ENCODE measurements around the gene CKAP2L.

The CKAP2L gene

DNA sequence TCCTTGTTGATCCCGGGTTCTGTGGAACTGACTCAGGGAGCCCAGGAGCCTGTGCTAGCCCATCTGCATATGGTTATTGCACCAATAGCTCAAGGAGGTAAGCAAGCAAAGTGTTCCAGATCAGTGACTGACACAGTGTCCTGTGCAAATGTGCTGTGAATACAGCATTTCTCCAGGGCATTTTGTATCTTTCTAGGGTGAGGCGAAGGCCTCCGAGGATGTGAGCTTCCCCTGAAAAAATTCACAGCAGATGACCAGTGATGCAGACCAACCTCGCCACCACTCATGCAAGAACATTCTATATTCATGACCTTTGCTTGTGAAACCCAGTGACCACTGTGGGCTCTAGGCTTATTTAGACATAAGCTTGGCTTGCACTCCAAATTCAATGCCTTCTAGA lies 58.8 kb downstream of the CKAP2L start:
- Mint-ChIP-seq H3K27ac (peak overlapping the region; percentile 86), H3K4me3 (peak overlapping the region; percentile 83), H3K4me1 (ENCODE audit: low read depth) (peaks cover 52% of the 10 kb centered on the region), H3K9me3 (no peaks in the 10 kb centered on the region), H3K36me3 (ENCODE audit: low read depth) (peaks cover 9% of the 10 kb centered on the region), H3K27me3 (ENCODE audit: low read depth) (peaks cover 3% of the 10 kb centered on the region)

GRCh38 chr2:112703684-112704083 lies 60.7 kb downstream of the CKAP2L start:
- H3K36me3 Mint-ChIP-seq (ENCODE audit: low read depth), result peaks cover 9% of the 10 kb centered on the region
- no peaks in the 10 kb centered on the region for H3K9me3 Mint-ChIP-seq
- H3K4me3 Mint-ChIP-seq, result no peak overlapping the region
- H3K4me1 Mint-ChIP-seq (ENCODE audit: low read depth), result peaks cover 54% of the 10 kb centered on the region
- H3K27me3 Mint-ChIP-seq (ENCODE audit: low read depth), result peaks cover 11% of the 10 kb centered on the region
- no peak overlapping the region for H3K27ac Mint-ChIP-seq

DNA sequence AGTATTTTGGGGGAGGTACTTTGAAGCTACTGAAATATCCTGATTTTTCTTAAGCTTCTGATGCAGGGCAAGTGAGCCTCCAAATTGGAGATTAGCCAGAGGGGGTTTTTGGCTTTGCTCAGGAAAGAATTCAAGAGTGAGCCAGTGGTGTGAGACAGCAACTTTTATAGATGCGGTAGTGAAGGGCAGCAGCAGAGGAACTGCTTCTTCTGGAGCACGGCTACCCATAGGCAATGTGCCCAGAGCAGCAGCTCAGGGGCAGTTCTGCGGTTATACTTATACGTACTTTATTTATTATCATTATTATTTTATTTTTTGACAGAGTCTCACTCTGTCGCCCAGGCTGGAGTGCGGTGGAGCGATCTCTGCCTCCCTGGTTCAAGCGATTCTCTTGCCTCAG lies 63.4 kb downstream of the CKAP2L start:
- no peak overlapping the region for H3K4me3 Mint-ChIP-seq
- H3K4me1 Mint-ChIP-seq (ENCODE audit: low read depth), result peaks cover 35% of the 10 kb centered on the region
- peaks cover 11% of the 10 kb centered on the region for H3K27me3 Mint-ChIP-seq (ENCODE audit: low read depth)
- peaks cover 5% of the 10 kb centered on the region for H3K36me3 Mint-ChIP-seq (ENCODE audit: low read depth)
- H3K9me3 Mint-ChIP-seq, result no peaks in the 10 kb centered on the region
- H3K27ac Mint-ChIP-seq, result no peak overlapping the region

GRCh38 chr2:112699984-112700667 lies 64.3 kb downstream of the CKAP2L start:
- H3K4me1 Mint-ChIP-seq (ENCODE audit: low read depth), result peaks cover 28% of the 10 kb centered on the region
- H3K27ac Mint-ChIP-seq, result no peak overlapping the region
- H3K9me3 Mint-ChIP-seq, result no peaks in the 10 kb centered on the region
- H3K27me3 Mint-ChIP-seq (ENCODE audit: low read depth), result peaks cover 11% of the 10 kb centered on the region
- H3K36me3 Mint-ChIP-seq (ENCODE audit: low read depth), result peaks cover 2% of the 10 kb centered on the region
- no peak overlapping the region for H3K4me3 Mint-ChIP-seq

DNA sequence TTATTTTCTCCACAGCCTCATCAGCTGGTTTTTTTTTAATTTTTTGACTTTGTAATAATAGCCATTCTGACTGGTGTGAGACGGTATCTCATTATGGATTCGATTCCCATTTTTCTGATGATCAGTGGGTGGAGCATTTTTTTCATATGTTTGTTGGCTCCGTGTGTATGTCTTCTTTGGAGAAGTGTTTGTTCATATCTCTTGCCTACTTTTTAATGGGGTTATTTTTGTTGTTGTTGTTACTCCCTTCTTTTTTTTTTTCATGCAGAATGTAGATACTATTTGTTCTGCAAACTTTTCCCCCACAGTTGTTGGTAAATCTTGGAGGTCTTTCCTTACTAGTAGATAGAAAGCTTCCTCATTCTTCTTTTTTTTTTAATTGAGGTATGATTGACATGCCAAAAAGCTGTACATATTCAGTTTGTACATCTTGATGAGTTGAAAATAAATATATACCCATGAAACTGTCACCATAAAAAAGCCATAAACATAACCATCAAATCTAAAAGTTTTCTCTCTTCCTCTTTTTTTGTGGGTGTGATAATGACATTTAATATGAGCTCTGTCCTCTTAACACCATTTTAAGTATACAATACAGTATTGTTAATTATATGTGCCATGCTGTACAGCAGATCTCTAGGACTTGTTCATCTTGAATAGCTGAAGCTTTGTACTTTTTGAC lies 65.4 kb downstream of the CKAP2L start:
- Mint-ChIP-seq H3K36me3 (ENCODE audit: low read depth) (no peaks in the 10 kb centered on the region), H3K4me1 (ENCODE audit: low read depth) (peaks cover 23% of the 10 kb centered on the region), H3K9me3 (no peaks in the 10 kb centered on the region), H3K27me3 (ENCODE audit: low read depth) (peaks cover 11% of the 10 kb centered on the region), H3K4me3 (no peak overlapping the region), H3K27ac (no peak overlapping the region)

DNA sequence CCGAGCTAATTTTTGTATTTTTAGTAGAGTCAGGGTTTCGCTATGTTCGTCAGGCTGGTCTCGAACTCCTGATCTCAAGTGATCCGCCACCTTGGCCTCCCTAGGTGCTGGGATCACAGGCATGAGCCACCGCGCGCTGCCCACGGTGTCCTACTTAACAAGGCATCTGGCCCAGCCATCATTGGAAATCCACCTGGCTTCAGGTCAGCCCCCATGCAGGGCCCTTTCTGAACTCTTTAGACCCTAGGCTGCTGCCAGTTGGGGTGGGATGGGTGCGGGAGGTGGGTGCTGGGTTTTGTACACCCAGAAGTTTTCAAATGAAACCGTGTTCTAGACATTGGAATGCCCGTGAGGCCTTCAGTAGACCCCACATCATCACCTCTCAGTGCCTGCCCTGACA lies 70.2 kb downstream of the CKAP2L start:
- Mint-ChIP-seq H3K9me3 (no peaks in the 10 kb centered on the region), H3K4me1 (ENCODE audit: low read depth) (peaks cover 35% of the 10 kb centered on the region), H3K27me3 (ENCODE audit: low read depth) (peaks cover 4% of the 10 kb centered on the region), H3K4me3 (no peak overlapping the region), H3K27ac (no peak overlapping the region), H3K36me3 (ENCODE audit: low read depth) (no peaks in the 10 kb centered on the region)

GRCh38 chr2:112693596-112693995 lies 70.8 kb downstream of the CKAP2L start:
- Mint-ChIP-seq H3K4me1 (ENCODE audit: low read depth) (peaks cover 35% of the 10 kb centered on the region), H3K27me3 (ENCODE audit: low read depth) (no peaks in the 10 kb centered on the region), H3K9me3 (no peaks in the 10 kb centered on the region), H3K4me3 (no peak overlapping the region), H3K27ac (peak overlapping the region; percentile 93), H3K36me3 (ENCODE audit: low read depth) (no peaks in the 10 kb centered on the region)

- Mint-ChIP-seq H3K4me3 (peak overlapping the region; percentile 70), H3K36me3 (ENCODE audit: low read depth) (no peaks in the 10 kb centered on the region), H3K27ac (peak overlapping the region; percentile 93), H3K4me1 (ENCODE audit: low read depth) (peaks cover 33% of the 10 kb centered on the region), H3K27me3 (ENCODE audit: low read depth) (no peaks in the 10 kb centered on the region), H3K9me3 (no peaks in the 10 kb centered on the region)
These were observed 71.5 kb downstream of the CKAP2L start for GRCh38 chr2:112692918-112693317.

- peak overlapping the region; percentile 93 for H3K27ac Mint-ChIP-seq
- H3K27me3 Mint-ChIP-seq (ENCODE audit: low read depth), result no peaks in the 10 kb centered on the region
- no peaks in the 10 kb centered on the region for H3K36me3 Mint-ChIP-seq (ENCODE audit: low read depth)
- no peaks in the 10 kb centered on the region for H3K9me3 Mint-ChIP-seq
- peak overlapping the region; percentile 70 for H3K4me3 Mint-ChIP-seq
- H3K4me1 Mint-ChIP-seq (ENCODE audit: low read depth), result peaks cover 33% of the 10 kb centered on the region
These were observed 71.9 kb downstream of the CKAP2L start for GRCh38 chr2:112692495-112692911.

GRCh38 chr2:112691881-112692281 lies 72.5 kb downstream of the CKAP2L start:
- peak overlapping the region; percentile 64 for H3K27ac Mint-ChIP-seq
- H3K4me3 Mint-ChIP-seq, result no peak overlapping the region
- no peaks in the 10 kb centered on the region for H3K9me3 Mint-ChIP-seq
- H3K4me1 Mint-ChIP-seq (ENCODE audit: low read depth), result peaks cover 32% of the 10 kb centered on the region
- H3K36me3 Mint-ChIP-seq (ENCODE audit: low read depth), result no peaks in the 10 kb centered on the region
- no peaks in the 10 kb centered on the region for H3K27me3 Mint-ChIP-seq (ENCODE audit: low read depth)

DNA sequence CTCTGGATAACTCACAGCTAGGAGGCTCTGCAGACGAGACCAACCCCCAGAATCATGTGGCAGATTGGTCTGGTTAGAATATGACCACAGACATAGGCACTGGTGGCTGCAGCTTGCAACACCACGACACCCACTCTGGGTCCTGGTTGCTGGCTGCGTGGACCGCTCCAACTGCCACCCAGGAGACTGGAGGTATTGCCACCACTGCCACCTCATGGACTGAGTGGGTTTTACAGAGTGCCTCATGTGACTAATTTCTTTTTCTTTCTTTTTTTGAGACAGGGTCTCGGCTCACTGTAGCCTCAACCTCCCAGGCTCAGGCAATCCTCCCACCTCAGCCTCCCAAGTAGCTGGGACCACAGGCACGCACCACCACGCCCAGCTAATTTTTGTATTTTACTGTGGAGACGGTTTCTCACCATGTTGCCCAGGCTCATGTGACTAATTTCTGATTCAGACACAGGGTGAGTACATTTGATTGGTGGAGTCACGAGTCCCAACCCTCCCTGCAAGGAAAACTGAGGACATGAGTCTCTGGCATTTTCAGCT lies 73.5 kb downstream of the CKAP2L start:
- Mint-ChIP-seq H3K36me3 (ENCODE audit: low read depth) (no peaks in the 10 kb centered on the region), H3K4me1 (ENCODE audit: low read depth) (peaks cover 35% of the 10 kb centered on the region), H3K9me3 (no peaks in the 10 kb centered on the region), H3K27me3 (ENCODE audit: low read depth) (no peaks in the 10 kb centered on the region), H3K4me3 (no peak overlapping the region), H3K27ac (peak overlapping the region; percentile 88)

GRCh38 chr2:112688086-112688880 lies 76.1 kb downstream of the CKAP2L start:
- no peaks in the 10 kb centered on the region for H3K9me3 Mint-ChIP-seq
- no peaks in the 10 kb centered on the region for H3K27me3 Mint-ChIP-seq (ENCODE audit: low read depth)
- no peaks in the 10 kb centered on the region for H3K36me3 Mint-ChIP-seq (ENCODE audit: low read depth)
- no peak overlapping the region for H3K4me3 Mint-ChIP-seq
- no peak overlapping the region for H3K27ac Mint-ChIP-seq
- peaks cover 47% of the 10 kb centered on the region for H3K4me1 Mint-ChIP-seq (ENCODE audit: low read depth)

GRCh38 chr2:112687522-112687921 lies 76.9 kb downstream of the CKAP2L start:
- Mint-ChIP-seq H3K9me3 (no peaks in the 10 kb centered on the region), H3K4me1 (ENCODE audit: low read depth) (peaks cover 40% of the 10 kb centered on the region), H3K27me3 (ENCODE audit: low read depth) (no peaks in the 10 kb centered on the region), H3K27ac (no peak overlapping the region), H3K36me3 (ENCODE audit: low read depth) (no peaks in the 10 kb centered on the region), H3K4me3 (no peak overlapping the region)
